Neural cell (in vitro differentiated cells): ENCODE results near the gene DENND1A.

ENCODE experiments used
- EP300 ChIP-seq: fragments of 450-650 bp; conservative IDR thresholded peaks from 2 replicates; pipeline ENCODE4 v1.6.1; 2014; ENCODE audit warnings: antibody characterized with exemption, mild to moderate bottlenecking, moderate library complexity; ENCODE audit not compliant: poor library complexity, severe bottlenecking
- EZH2 ChIP-seq: fragments of 200-600, 300-800 bp; shearing (Covaris generic), sonication (generic); IDR thresholded peaks from 2 replicates; pipeline ENCODE4 v1.6.1; 2014; ENCODE audit warnings: antibody characterized with exemption, low read length, borderline replicate concordance, mild to moderate bottlenecking; ENCODE audit not compliant: insufficient read depth, poor library complexity, severe bottlenecking
- MXI1 ChIP-seq: fragments of 450-650 bp; conservative IDR thresholded peaks from 2 replicates; pipeline ENCODE4 v1.6.1; 2014; ENCODE audit warnings: antibody characterized with exemption, mild to moderate bottlenecking; ENCODE audit not compliant: poor library complexity, severe bottlenecking
- POLR2AphosphoS5 ChIP-seq: IDR thresholded peaks from 2 replicates; pipeline ENCODE4 v1.6.1; 2012
- RAD21 ChIP-seq: fragments of 450-650 bp; conservative IDR thresholded peaks from 2 replicates; pipeline ENCODE4 v1.6.1; 2014; ENCODE audit warnings: antibody characterized with exemption, mild to moderate bottlenecking, moderate library complexity
- SMC3 ChIP-seq: fragments of 450-650 bp; conservative IDR thresholded peaks from 2 replicates; pipeline ENCODE4 v1.6.1; 2014; ENCODE audit warnings: antibody characterized with exemption, mild to moderate bottlenecking, moderate library complexity; ENCODE audit not compliant: poor library complexity
- TAF1 ChIP-seq: IDR thresholded peaks from 2 replicates; pipeline ENCODE4 v1.6.1; 2012; ENCODE audit warnings: low read depth
- TF ChIP-seq, protein P1 (sequence below): fragments of 450-650 bp; IDR thresholded peaks from 2 replicates; pipeline ENCODE4 v1.5.1; 2014; ENCODE audit warnings: antibody characterized with exemption, mild to moderate bottlenecking, moderate library complexity; ENCODE audit not compliant: poor library complexity, severe bottlenecking
- TF ChIP-seq, protein P2 (sequence below): IDR thresholded peaks from 2 replicates; pipeline ENCODE4 v1.6.1; 2012; ENCODE audit warnings: borderline replicate concordance

DNA sequence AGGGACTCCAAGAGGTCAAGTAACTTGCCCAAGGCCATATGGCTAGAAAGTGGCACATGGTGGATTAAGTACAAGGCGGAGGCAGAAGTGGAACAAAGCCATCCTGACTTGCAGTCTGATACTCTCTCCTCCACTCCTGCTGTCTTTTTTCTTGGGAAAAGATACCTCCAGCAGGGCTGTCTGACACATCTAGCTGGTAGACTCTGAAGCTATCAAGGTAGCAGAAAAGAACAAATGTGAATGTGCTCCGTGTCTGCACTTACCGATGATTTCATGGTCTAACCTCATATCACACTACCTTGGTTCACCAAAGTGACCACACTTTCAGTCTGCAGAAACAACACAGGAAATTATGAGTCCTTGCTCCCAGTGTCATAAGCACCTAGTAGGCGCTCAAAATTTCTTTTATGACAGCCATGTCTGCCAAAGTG, 289.1 kb downstream of the DENND1A start:
- TF ChIP-seq POLR2AphosphoS5, result no peak
- TF ChIP-seq, protein P1, sequence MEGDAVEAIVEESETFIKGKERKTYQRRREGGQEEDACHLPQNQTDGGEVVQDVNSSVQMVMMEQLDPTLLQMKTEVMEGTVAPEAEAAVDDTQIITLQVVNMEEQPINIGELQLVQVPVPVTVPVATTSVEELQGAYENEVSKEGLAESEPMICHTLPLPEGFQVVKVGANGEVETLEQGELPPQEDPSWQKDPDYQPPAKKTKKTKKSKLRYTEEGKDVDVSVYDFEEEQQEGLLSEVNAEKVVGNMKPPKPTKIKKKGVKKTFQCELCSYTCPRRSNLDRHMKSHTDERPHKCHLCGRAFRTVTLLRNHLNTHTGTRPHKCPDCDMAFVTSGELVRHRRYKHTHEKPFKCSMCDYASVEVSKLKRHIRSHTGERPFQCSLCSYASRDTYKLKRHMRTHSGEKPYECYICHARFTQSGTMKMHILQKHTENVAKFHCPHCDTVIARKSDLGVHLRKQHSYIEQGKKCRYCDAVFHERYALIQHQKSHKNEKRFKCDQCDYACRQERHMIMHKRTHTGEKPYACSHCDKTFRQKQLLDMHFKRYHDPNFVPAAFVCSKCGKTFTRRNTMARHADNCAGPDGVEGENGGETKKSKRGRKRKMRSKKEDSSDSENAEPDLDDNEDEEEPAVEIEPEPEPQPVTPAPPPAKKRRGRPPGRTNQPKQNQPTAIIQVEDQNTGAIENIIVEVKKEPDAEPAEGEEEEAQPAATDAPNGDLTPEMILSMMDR, result no peak
- TF ChIP-seq TAF1, result no peak
- no peak for TF ChIP-seq EP300
- no peak for TF ChIP-seq EZH2
- TF ChIP-seq, protein P2, sequence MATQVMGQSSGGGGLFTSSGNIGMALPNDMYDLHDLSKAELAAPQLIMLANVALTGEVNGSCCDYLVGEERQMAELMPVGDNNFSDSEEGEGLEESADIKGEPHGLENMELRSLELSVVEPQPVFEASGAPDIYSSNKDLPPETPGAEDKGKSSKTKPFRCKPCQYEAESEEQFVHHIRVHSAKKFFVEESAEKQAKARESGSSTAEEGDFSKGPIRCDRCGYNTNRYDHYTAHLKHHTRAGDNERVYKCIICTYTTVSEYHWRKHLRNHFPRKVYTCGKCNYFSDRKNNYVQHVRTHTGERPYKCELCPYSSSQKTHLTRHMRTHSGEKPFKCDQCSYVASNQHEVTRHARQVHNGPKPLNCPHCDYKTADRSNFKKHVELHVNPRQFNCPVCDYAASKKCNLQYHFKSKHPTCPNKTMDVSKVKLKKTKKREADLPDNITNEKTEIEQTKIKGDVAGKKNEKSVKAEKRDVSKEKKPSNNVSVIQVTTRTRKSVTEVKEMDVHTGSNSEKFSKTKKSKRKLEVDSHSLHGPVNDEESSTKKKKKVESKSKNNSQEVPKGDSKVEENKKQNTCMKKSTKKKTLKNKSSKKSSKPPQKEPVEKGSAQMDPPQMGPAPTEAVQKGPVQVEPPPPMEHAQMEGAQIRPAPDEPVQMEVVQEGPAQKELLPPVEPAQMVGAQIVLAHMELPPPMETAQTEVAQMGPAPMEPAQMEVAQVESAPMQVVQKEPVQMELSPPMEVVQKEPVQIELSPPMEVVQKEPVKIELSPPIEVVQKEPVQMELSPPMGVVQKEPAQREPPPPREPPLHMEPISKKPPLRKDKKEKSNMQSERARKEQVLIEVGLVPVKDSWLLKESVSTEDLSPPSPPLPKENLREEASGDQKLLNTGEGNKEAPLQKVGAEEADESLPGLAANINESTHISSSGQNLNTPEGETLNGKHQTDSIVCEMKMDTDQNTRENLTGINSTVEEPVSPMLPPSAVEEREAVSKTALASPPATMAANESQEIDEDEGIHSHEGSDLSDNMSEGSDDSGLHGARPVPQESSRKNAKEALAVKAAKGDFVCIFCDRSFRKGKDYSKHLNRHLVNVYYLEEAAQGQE, result no peak
- no peak for TF ChIP-seq SMC3
- no peak for TF ChIP-seq MXI1
- no peak for TF ChIP-seq RAD21
